MCF 10A (cell line): Measurements from ENCODE around the gene IGFBP3. TPM values are rescaled to one million over a fixed set of nuclear protein-coding genes. Genes with fewer than 3 reads are reported as not detected.

ENCODE experiments used
- BruUV-seq: library from RNA; stranded (reverse); fragments of 400-500 nt; replicated peaks from 2 replicates; lab custom pipeline; 2021; lab: Mats Ljungman, UMichigan
- CTCF ChIA-PET: fragments of 300-600 bp; sonication (Branson Sonifier 250); formaldehyde crosslinking; extraction: SDS; loops from one replicate; lab custom pipeline; 2021; ENCODE audit warnings: antibody characterized with exemption, inconsistent platforms; lab: Yijun Ruan, JAX
- POLR2A ChIA-PET: fragments of 300-600, 350-650 bp; sonication (Branson Sonifier 250); formaldehyde crosslinking; extraction: SDS; loops from one replicate; lab custom pipeline; 2020; ENCODE audit warnings: antibody characterized with exemption, inconsistent platforms; lab: Yijun Ruan, JAX
- DNase-seq: peaks from one replicate; pipeline ENCODE4 v3.0.0-alpha.2; 2018; ENCODE audit not compliant: unreplicated experiment
- H3K27ac Mint-ChIP-seq: one replicate; pipeline ENCODE4 v1.8.0; 2022; ENCODE audit warnings: mild to moderate bottlenecking, low read depth, mixed read lengths; ENCODE audit not compliant: unreplicated experiment
- H3K27me3 Mint-ChIP-seq: one replicate; pipeline ENCODE4 v1.8.0; 2022; ENCODE audit warnings: mixed read lengths; ENCODE audit not compliant: insufficient read depth, unreplicated experiment
- H3K36me3 Mint-ChIP-seq: one replicate; pipeline ENCODE4 v1.8.0; 2022; ENCODE audit warnings: mild to moderate bottlenecking, moderate library complexity, mixed read lengths; ENCODE audit not compliant: insufficient read depth, unreplicated experiment
- H3K4me1 Mint-ChIP-seq: one replicate; pipeline ENCODE4 v1.8.0; 2022; ENCODE audit warnings: mixed read lengths; ENCODE audit not compliant: insufficient read depth, unreplicated experiment
- H3K4me3 Mint-ChIP-seq: one replicate; pipeline ENCODE4 v1.8.0; 2022; ENCODE audit warnings: mild to moderate bottlenecking, moderate library complexity, mixed read lengths; ENCODE audit not compliant: unreplicated experiment
- H3K9me3 Mint-ChIP-seq: one replicate; pipeline ENCODE4 v1.8.0; 2022; ENCODE audit warnings: mixed read lengths; ENCODE audit not compliant: unreplicated experiment
- intact Hi-C: fragments of 100-400 bp; cut with micrococcal nuclease; formaldehyde crosslinking; loops from 2 replicates; pipeline ENCODE4 v1.14.1; 2022
- total RNA-seq: library from RNA; stranded (reverse); gene quantifications from 2 replicates; pipeline ENCODE4 v1.2.3, GENCODE V29; 2022
- TF ChIP-seq, protein P1 (sequence below): fragments of 200-600 bp; IDR thresholded peaks from one replicate; pipeline ENCODE4 v1.8.0; 2022; ENCODE audit warnings: antibody characterized with exemption, mild to moderate bottlenecking; ENCODE audit not compliant: unreplicated experiment

The IGFBP3 gene
- total RNA-seq, 1 experiment from 2014 or later: 42.9 TPM

DNA sequence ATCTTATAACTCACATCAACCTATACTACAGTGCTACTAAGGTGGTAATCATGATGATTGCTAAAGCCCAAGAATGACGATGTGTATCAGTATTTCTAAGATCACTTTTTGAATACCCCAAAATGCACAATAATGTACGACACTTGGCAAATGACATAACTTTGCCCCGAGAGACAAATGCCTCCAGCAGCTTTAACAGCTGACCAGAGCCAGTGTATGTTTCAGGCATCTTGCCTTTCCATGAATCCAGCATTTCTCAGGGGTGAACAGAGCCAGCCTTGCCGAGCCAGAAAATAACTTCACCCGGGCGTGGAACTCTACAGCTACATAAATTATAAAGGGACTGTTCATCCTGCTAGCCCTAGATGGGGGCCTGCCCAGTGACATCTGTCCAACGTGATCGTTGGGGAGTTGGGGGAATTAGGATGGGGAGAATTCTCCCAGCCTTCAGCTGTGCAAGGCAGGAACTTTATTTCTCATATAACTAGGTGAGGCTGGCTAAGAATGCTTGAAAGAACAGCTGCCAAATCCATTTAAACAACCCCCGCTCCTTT is 1.8 kb downstream of the IGFBP3 start:
- Mint-ChIP-seq H3K27me3 (no peaks in the 10 kb centered on the region), H3K27ac (no peak overlapping the region), H3K36me3 (peaks cover 10% of the 10 kb centered on the region), H3K9me3 (no peaks in the 10 kb centered on the region), H3K4me1 (peaks cover 41% of the 10 kb centered on the region), H3K4me3 (peak overlapping the region; percentile 74)
- intact Hi-C loops: no loop called here
- no peak for DNase-seq
- TF ChIP-seq, protein P1, sequence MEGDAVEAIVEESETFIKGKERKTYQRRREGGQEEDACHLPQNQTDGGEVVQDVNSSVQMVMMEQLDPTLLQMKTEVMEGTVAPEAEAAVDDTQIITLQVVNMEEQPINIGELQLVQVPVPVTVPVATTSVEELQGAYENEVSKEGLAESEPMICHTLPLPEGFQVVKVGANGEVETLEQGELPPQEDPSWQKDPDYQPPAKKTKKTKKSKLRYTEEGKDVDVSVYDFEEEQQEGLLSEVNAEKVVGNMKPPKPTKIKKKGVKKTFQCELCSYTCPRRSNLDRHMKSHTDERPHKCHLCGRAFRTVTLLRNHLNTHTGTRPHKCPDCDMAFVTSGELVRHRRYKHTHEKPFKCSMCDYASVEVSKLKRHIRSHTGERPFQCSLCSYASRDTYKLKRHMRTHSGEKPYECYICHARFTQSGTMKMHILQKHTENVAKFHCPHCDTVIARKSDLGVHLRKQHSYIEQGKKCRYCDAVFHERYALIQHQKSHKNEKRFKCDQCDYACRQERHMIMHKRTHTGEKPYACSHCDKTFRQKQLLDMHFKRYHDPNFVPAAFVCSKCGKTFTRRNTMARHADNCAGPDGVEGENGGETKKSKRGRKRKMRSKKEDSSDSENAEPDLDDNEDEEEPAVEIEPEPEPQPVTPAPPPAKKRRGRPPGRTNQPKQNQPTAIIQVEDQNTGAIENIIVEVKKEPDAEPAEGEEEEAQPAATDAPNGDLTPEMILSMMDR: no peak
- CTCF ChIA-PET: interaction anchor here (0.6 to 11.5 kb wide), 17 partner anchors 11 to 1334 kb away, joined by 3 to 191 read pairs (median 4); no protein-coding TSS in a partner anchor
- POLR2A ChIA-PET: interaction anchor here (1.2 kb wide), 1 partner anchor 37 kb away, joined by 5 read pairs; no protein-coding TSS in a partner anchor
- no TSS peak for BruUV-seq

- intact Hi-C loops: no loop called here
- TF ChIP-seq, protein P1: no peak
- Mint-ChIP-seq H3K27ac (no peak overlapping the region), H3K36me3 (peaks cover 10% of the 10 kb centered on the region), H3K9me3 (no peaks in the 10 kb centered on the region), H3K4me1 (peaks cover 34% of the 10 kb centered on the region), H3K27me3 (no peaks in the 10 kb centered on the region), H3K4me3 (no peak overlapping the region)
- BruUV-seq: no TSS peak
- ChIA-PET CTCF (interaction anchor here (0.6 to 11.5 kb wide), 27 partner anchors 11 to 1446 kb away, joined by 3 to 191 read pairs (median 3); no protein-coding TSS in a partner anchor), POLR2A (no interaction called here)
- no peak for DNase-seq
These were observed 2.5 kb downstream of the IGFBP3 start for GRCh38 chr7:45918556-45918955.

DNA sequence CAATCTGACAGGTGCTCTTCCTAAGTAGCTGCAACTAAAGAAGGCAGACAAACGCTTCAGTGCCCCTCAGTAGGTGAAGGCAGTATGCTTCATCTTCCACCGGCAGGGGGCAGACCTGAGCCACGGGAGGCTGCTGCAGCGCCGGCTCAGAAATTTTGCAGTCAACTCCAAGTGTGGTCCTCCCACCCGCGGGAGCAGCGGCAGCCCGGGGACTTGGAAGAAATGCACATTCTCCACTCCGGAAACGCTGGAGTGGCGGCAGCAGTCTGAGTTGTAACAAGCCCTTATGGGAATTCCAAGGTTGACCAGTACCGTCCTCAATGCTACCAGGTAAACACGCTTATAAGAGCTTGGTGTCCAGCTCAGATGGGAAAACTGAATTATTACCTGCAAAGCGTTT is 3.4 kb downstream of the IGFBP3 start:
- Mint-ChIP-seq H3K4me3 (no peak overlapping the region), H3K9me3 (no peaks in the 10 kb centered on the region), H3K4me1 (peaks cover 25% of the 10 kb centered on the region), H3K27me3 (no peaks in the 10 kb centered on the region), H3K36me3 (peaks cover 10% of the 10 kb centered on the region), H3K27ac (no peak overlapping the region)
- CTCF ChIA-PET: interaction anchor here (0.5 to 11.5 kb wide), 40 partner anchors 8 to 1338 kb away, joined by 3 to 191 read pairs (median 4); no protein-coding TSS in a partner anchor
- BruUV-seq: no TSS peak
- DNase-seq: peak; percentile 67
- TF ChIP-seq, protein P1: peak; percentile 93
- intact Hi-C loops: loop anchor here (1.0 kb wide), 2 partner anchors 26 to 435 kb away; no protein-coding TSS in a partner anchor
- POLR2A ChIA-PET: interaction anchor here (1.2 kb wide), 1 partner anchor 434 kb away, joined by 5 read pairs; no protein-coding TSS in a partner anchor

DNA sequence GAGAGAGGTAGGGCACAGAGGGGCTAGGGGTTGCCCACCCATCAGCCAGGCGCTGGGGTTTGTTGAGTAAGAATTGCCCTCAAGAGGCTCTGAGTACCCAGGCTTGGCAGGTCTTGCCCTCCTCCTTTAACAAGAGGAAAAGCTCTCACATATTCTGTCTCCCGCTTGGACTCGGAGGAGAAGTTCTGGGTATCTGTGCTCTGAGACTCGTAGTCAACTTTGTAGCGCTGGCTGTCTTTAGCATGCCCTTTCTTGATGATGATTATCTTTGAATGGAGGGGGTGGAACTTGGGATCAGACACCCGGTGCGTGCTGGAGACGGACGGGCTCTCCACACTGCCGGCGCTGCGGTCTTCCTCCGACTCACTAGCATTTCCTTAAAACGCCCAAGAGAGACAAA is 4.0 kb downstream of the IGFBP3 start:
- Mint-ChIP-seq H3K4me3 (no peak overlapping the region), H3K36me3 (peaks cover 10% of the 10 kb centered on the region), H3K27ac (no peak overlapping the region), H3K9me3 (no peaks in the 10 kb centered on the region), H3K27me3 (no peaks in the 10 kb centered on the region), H3K4me1 (peaks cover 19% of the 10 kb centered on the region)
- TF ChIP-seq, protein P1: no peak
- no TSS peak for BruUV-seq
- POLR2A ChIA-PET: interaction anchor here (1.2 kb wide), 1 partner anchor 435 kb away, joined by 5 read pairs; no protein-coding TSS in a partner anchor
- intact Hi-C loops: loop anchor here (1.0 kb wide), 2 partner anchors 26 to 435 kb away; no protein-coding TSS in a partner anchor
- CTCF ChIA-PET: interaction anchor here (0.6 to 11.5 kb wide), 21 partner anchors 8 to 1338 kb away, joined by 3 to 191 read pairs (median 4); no protein-coding TSS in a partner anchor
- DNase-seq: no peak
